ENCODE data around the gene ORC3.
"Not testable (repeated sequence)": the region's sequence is repeated elsewhere in the genome, so short reads cannot be mapped to it uniquely, and the experiment has no call there.

The ORC3 gene

DNA sequence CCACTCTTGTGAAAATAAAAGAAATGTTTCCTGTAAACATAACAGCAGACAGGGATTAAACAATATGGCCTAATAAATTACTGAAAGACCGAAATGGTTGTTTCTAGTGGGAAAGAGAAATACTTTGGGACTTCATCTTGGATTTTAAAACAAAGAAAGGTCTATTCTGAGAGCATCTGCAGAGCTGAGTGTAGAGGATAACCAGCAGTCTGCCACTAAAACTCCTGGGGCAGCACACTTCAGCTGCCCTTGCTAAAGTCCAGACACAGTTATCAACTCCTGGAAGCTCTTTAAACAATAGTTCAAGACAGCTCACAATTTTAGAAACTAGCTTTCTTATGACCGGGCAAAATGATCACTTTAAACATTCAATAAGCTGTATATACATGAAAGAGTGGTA, 73.5 kb downstream of the ORC3 start:
- no peak for FAIRE-seq

- FAIRE-seq = peak; percentile 90
Measured at GRCh38 chr6:87664921-87665485, 75.1 kb downstream of the ORC3 start.

- no peak for FAIRE-seq
Measured at GRCh38 chr6:87667032-87667431, 77.1 kb downstream of the ORC3 start.

GRCh38 chr6:87668013-87668412, 78.1 kb downstream of the ORC3 start:
- no peak for FAIRE-seq

- FAIRE-seq = no peak
Measured at GRCh38 chr6:87669051-87669450, 79.1 kb downstream of the ORC3 start.

DNA sequence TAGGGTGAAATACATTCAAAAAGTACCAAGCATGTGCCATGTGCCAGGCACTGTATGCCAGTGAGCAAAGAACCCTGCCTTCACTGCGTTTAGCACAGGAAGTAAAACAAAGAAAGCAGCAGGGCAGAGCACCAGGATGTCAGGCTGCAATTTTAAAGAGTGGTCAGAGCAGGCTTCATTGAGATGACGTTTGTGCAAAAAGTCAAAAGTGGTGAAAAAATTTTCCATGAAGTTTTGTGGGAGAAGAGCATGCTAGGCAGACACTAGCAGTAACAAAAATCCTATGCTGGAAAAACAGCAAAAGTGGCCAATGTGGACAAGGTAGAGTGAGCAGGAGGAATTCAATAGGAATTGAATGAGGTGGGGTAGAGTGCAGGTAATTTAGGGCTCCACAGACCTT, 80.8 kb downstream of the ORC3 start:
- FAIRE-seq = no peak

GRCh38 chr6:87671555-87672029, 81.7 kb downstream of the ORC3 start:
- FAIRE-seq = no peak

GRCh38 chr6:87672641-87673040, 82.7 kb downstream of the ORC3 start:
- FAIRE-seq = no peak

GRCh38 chr6:87673237-87673636, 83.3 kb downstream of the ORC3 start:
- no peak for FAIRE-seq

- FAIRE-seq = no peak
Measured at GRCh38 chr6:87674290-87674689, 84.4 kb downstream of the ORC3 start.

DNA sequence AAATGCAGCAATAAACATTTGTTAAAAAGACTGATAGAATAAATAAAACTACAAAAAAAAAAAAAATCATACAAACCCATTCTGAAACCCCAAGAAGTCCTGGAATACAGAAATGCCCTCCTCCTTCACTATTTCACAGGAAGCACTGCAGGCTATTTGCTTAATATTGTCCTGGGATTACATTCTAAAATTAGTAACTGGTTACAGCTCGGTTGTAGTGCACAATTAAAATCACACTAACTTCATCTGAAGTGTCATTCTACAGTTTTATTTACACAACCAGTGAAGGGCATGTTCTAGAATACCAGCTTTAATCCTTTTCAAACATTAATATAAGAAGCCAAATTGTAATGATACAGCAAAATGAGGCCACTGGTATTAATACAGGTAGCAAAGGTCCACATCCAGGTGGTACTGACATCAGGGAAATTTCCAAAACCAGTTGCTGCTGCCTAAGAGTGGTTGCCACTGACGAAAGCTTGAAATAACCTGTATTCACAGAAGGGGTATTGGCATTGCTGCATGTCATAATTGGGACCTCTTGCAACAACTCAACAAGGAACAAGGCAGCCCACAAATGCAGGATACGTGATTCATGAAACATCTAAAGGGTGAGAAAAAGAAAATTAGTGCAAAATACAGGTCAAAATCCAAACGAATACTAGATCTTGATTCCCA, 85.2 kb downstream of the ORC3 start:
- no peak for FAIRE-seq

GRCh38 chr6:87682310-87682709, 92.4 kb downstream of the ORC3 start:
- no peak for FAIRE-seq

DNA sequence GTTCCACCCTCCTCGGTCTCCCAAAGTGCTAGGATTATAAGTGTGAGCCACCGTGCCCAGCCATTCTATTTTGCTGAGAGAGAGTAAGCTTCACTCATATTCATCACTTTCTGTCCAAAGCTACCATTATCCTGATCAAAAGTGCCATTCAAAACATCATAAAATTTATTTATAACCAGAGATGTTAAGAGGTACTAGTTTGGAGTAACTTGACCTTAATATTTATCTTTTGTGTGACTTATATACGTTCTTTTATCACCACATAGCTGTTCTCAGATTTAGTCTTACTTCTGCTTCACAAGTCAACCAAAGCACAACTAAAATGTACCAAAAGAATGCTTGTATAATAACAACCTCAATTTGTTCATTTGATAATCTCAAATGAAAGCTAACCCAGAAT, 94.0 kb downstream of the ORC3 start:
- no peak for FAIRE-seq

DNA sequence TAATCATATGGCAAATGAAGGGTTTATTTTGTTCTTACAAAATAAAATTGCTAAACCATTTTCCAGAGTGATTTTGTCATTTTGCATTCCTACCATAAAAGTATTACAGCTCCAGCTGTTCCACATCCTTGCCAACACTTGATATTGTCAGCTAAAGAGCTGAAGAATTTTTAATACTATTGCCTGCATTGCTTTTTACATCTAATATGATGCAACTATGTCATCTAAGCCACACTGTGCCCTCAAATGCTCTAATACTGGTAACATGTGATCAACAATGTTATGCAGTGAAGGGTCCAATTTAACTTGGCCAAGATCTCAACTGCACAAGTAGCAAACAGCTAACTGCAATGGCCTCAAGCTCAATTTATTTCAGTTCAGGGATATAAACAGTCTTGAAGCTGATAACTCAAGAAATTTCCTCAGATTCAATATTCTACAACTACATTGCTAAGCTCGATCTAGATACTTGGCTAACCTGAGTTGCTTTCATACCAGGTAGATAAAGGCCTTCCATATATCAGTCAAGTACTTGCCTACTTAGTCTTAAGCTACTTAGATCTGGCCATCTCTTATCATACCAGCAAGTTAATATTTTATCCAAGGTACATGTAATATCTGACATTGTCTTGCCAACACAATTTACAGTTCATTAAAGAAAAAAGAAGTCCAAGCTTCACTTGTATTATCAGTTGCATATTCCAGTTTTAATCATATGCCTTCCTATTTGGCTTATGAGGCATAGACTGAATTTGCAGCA, 95.1 kb downstream of the ORC3 start:
- no peak for FAIRE-seq

- FAIRE-seq = not testable (repeated sequence)
Measured at GRCh38 chr6:87686636-87687205, 96.8 kb downstream of the ORC3 start.

GRCh38 chr6:87687296-87687695, 97.4 kb downstream of the ORC3 start:
- FAIRE-seq = no peak

DNA sequence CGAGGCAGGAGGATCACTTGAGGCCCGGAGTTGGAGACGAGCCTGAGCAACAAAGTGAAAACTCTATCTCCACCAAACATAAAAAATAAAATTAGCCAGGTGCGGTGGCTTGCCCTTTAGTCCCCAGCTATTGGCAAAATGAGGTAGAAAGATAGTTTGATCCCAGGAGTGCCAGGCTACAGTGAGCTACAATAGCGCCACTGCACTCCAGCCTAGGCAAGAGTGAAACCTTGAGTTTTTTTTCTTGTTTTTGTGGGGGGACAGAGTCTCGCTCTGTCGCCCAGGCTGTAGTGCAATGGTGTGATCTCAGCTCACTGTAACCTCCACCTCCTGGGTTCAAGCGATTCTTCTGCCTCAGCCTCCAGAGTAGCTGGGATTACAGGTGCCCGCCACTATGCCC, 98.0 kb downstream of the ORC3 start:
- FAIRE-seq = not testable (repeated sequence)

DNA sequence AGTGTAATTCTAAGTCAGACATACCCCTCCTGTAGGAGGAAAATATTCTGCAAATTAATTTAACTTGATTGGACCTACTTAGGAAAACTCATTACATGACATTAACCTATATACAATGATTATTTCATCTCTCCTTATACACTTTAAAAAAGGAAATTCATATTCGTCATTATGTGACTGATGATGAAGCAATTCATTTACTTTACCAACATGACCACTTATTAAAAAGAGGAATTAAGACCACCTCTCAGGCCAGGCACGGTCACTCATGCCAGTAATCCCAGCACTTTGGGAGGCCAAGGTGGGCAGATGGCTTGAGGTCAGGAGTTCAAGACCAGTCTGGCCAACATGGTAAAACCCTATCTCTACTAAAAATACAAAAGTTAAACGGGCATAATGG, 100.5 kb downstream of the ORC3 start:
- no peak for FAIRE-seq

DNA sequence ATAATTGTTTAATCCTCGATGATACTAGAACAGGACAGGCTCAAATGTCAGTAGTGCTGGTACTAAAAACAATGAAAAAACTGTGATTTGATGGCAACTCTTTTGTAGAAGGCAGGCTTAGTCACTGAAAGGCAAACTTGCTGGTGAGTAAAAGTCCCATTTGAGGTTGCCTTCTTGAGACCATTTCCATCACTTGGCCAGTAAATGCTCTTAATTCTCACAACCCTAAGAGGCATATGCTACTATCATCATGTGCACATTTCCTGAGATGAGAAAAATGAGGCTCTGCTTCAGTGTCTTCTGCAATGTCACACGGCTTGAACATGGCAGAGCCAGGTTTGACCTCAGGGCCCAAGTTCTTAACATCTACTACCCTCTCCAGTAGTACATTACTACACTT, 102.2 kb downstream of the ORC3 start:
- FAIRE-seq = no peak

- FAIRE-seq = not testable (repeated sequence)
Measured at GRCh38 chr6:87696817-87697216, 106.9 kb downstream of the ORC3 start.

DNA sequence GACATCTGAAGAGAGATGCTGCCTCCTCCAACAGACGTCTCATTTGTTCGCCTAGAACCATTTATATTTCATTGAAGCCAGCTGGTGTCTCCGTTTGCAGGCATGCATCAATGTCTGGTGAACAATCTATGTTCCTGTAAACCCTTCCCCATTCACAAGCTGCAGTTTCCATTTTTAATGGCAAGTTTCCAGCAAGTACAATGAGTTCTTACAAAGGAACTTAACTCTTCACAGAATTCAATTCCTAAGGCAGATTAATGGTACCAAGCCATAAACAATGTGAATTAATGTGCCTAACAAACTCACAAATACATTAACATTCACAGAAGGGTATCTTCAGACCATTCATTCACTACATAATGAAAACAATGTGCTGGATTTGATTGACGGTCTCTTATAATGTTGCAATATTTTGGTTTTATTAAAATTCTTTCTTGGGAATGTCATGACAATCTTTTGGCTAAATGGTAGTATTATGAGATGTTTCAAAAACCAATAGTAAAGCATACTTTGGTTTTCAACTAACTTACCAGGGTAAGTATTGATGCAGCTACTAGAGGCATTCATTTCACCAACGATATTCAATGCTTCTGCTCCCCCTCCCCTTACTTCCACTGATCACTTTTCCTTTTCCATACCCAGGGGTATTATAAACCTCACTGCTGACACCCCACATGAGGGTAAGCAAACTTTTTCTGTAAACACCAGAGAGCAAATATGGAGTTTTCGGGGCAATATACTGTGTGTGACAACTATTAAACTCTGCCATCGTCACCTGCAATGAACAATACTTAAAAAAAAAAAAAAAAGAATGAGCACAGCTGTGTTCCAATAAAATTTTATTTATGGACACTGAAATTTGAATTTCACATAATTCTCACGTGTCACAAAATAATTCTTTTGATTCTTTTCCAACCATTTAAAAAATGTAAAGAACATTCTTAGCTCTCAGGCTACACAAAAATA, 107.9 kb downstream of the ORC3 start:
- no peak for FAIRE-seq

- FAIRE-seq = peak; percentile 4
Measured at GRCh38 chr6:87698547-87699006, 108.6 kb downstream of the ORC3 start.

Measured in endometrium (tissue), 2 donors.